ENCODE data around the gene SLC9A7.

Gene SLC9A7

DNA sequence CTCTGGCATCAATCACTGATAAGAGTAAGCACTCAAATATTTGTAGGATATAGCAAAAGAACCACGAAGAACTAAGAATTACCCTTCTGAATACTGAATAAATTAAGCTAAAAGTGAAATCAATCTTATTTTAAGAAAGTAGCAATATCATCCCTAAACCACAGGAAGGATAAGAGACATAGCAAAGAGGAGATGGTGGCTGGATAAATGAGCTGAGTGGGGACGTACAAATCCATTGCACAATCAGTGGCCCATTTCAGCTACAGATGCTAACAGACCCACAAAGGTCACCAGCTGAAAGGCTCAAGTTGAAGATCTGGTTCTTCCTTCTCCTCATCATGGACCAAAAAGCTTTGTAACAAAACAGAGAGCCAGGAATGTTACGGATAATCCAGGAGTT is 77.1 kb downstream of the SLC9A7 start:
- DNase-seq (ENCODE audit: low read depth) = no peak
- no peak overlapping the region for H3K4me3 ChIP-seq (ENCODE audit: low read depth, low read length)
- TF ChIP-seq, protein P1, sequence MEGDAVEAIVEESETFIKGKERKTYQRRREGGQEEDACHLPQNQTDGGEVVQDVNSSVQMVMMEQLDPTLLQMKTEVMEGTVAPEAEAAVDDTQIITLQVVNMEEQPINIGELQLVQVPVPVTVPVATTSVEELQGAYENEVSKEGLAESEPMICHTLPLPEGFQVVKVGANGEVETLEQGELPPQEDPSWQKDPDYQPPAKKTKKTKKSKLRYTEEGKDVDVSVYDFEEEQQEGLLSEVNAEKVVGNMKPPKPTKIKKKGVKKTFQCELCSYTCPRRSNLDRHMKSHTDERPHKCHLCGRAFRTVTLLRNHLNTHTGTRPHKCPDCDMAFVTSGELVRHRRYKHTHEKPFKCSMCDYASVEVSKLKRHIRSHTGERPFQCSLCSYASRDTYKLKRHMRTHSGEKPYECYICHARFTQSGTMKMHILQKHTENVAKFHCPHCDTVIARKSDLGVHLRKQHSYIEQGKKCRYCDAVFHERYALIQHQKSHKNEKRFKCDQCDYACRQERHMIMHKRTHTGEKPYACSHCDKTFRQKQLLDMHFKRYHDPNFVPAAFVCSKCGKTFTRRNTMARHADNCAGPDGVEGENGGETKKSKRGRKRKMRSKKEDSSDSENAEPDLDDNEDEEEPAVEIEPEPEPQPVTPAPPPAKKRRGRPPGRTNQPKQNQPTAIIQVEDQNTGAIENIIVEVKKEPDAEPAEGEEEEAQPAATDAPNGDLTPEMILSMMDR (IDR thresholded peaks at IDR 0.05; ENCODE audit: insufficient read depth, low read depth, low read length, missing control alignments) = no peak

DNA sequence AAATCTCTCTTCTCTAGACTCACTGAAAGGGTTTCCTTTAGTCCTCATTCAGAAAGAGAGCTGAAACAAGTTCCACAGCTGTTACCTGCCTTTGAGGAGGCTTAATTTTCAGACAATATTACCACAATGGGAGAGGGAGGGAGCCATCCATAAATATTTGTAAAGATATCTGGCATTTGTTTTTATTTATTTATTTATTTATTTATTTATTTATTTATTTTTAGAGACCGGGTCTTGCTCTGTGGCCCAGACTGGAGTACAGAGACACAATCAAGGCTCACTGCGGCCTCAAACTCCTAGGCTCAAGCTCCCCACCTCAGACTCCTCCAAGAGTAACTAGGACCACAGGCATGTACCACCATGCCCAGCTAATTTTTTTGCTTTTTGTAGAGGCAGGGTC is 80.7 kb downstream of the SLC9A7 start:
- H3K4me3 ChIP-seq (ENCODE audit: low read depth, low read length) = no peak overlapping the region
- no peak for DNase-seq (ENCODE audit: low read depth)
- TF ChIP-seq, protein P1 (IDR thresholded peaks at IDR 0.05; ENCODE audit: insufficient read depth, low read depth, low read length, missing control alignments) = no peak

DNA sequence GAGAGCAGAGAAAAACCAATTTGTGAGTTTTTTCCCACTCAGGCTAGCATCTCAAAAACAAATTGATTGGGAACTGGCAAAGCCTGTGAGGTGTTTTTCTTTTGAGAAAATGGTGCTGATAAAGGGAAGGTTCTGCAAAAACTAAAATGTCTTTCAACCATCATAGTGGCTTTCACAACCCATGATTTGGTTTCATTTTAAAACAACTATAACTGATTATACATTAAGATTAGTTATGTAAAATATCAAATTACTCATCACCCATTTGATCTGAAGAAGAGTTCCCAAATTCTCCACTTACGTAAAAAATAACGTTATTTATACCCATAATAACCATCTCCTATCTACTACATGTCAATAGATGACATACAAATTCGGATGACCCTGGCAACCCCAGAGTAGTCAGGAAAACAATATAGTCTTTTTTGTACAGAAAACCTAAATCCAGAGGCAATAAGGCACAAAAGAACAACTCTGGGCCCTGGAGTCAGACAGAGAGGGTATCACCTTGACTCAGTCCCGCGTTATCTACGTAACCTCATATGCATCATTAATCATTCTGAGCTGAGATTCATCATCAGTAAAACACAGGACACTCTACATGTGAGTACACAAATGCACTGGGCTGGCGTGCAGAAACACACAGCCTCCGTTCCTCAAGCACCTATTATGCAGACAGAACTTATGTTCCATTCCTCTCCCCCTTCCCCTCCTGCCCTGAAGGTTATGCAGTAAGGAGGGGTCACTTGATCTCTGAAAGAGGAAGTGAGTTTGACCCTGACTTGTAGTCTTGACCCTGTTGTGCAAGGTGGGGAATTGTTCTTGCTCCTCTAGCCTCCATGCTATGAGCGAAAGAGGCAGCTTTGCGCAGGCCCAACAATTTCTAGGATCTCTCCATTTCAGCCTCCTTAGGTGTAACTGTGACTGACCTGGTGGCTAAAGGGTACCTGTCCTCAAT is 82.2 kb downstream of the SLC9A7 start:
- no peak overlapping the region for H3K4me3 ChIP-seq (ENCODE audit: low read depth, low read length)
- DNase-seq (ENCODE audit: low read depth) = no peak
- TF ChIP-seq, protein P1 (IDR thresholded peaks at IDR 0.05; ENCODE audit: insufficient read depth, low read depth, low read length, missing control alignments) = no peak

DNA sequence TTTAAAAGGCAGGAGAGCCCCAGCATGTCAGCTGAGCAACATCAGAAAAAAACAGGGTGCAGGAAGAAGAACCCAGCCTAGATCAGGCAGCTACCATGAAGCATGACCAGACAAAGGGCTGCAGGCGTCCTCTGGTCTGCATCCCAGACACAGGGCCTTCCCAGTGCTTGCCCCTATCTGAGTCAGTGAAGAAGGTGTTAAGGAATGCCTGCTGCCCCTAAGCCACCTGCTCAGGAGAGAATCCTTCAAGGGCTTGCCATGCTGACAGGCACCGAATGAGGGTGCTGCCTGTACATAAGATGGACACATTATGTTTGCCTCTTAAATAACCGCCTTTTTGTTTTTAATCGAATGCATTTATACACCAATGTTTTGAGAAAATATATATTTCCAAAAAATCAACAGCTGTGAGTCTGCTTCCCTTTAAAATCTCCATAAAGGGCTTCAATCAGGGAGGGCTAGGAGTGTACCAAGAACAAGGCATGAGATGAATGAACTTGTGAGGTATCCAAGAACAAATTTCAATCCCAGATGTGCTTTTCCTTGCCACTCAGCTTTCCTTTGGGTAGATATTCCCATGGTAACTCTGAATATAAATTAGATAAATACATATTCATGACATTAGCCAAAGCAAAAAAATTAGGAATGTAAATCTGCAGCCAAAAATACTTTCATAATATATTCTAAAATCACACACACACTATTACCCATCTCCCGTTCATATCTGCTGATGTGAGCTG is 85.1 kb downstream of the SLC9A7 start:
- TF ChIP-seq, protein P1 (IDR thresholded peaks at IDR 0.05; ENCODE audit: insufficient read depth, low read depth, low read length, missing control alignments) = no peak
- no peak for DNase-seq (ENCODE audit: low read depth)
- H3K4me3 ChIP-seq (ENCODE audit: low read depth, low read length) = no peak overlapping the region

DNA sequence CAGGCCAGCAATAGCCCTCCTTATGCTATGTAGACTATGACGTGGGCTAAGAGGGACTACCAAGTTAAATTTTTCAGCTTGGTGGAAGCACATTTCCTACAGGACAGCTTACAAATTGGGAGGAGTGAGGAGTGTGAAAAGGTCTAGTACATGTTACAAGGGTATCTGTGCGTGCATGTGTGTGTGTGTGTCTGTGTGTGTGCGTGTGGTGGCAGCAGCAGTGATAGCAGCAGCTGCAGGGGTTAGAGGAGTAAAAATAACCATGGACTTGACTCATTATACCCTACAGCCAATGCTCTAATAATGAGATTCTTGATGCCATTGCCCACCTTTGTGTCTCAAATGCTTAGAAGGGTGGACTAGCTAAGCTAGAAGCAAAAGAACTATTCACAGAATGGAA is 88.6 kb downstream of the SLC9A7 start:
- DNase-seq (ENCODE audit: low read depth) = no peak
- TF ChIP-seq, protein P1 (IDR thresholded peaks at IDR 0.05; ENCODE audit: insufficient read depth, low read depth, low read length, missing control alignments) = no peak
- no peak overlapping the region for H3K4me3 ChIP-seq (ENCODE audit: low read depth, low read length)

DNA sequence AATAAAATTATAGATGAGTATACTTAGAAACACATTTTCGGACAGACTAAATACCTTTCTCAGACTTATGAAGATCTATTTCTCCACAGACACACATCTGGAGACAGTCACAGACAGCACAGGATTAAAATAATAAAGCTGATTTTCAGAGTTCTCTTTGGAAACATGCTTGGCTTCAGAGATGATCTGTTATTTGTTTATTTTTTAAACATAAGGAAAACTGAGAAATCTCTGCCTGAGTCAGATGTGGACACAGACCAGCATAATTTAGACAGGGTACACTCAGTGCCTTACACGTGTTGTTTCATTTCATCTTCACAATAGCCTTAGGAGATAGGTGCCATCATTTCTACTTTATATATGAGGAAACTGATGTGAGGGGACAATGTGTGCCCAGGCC is 92.1 kb downstream of the SLC9A7 start:
- no peak overlapping the region for H3K4me3 ChIP-seq (ENCODE audit: low read depth, low read length)
- TF ChIP-seq, protein P1 (IDR thresholded peaks at IDR 0.05; ENCODE audit: insufficient read depth, low read depth, low read length, missing control alignments) = no peak
- no peak for DNase-seq (ENCODE audit: low read depth)
